B cell (primary cell): ENCODE measurements around the gene FGF18.

Experiments used
- CTCF ChIP-seq: fragments of 200-600 bp; IDR thresholded peaks from one replicate; pipeline ENCODE4 v1.8.0; 2022; ENCODE audit warnings: antibody characterized with exemption, mild to moderate bottlenecking
- EZH2 ChIP-seq: IDR thresholded peaks from 2 replicates; pipeline ENCODE4 v1.6.1; 2012; ENCODE audit warnings: borderline replicate concordance, low read depth, mild to moderate bottlenecking, moderate library complexity, low read length; ENCODE audit not compliant: insufficient read depth, poor library complexity, severe bottlenecking

GRCh38 chr5:171480239-171480638, 60.8 kb downstream of the FGF18 start:
- no peak for TF ChIP-seq CTCF
- no peak for TF ChIP-seq EZH2
